Caco-2 (cell line): ENCODE measurements around the gene ATOX1. TPM values are rescaled to one million over a fixed set of nuclear protein-coding genes. Genes with fewer than 3 reads are reported as not detected.
"Not testable (repeated sequence)": the region's sequence is repeated elsewhere in the genome, so short reads cannot be mapped to it uniquely, and the experiment has no call there.

Experiments used
- BruUV-seq: library from RNA; stranded (reverse); fragments of 400-500 nt; replicated peaks from 2 replicates; lab custom pipeline; 2021; lab: Mats Ljungman, UMichigan
- CTCF ChIA-PET: fragments of 300-600 bp; sonication (Branson Sonifier 250); formaldehyde crosslinking; loops from one replicate; lab custom pipeline; 2022; ENCODE audit warnings: antibody characterized with exemption; lab: Charles Lee
- POLR2A ChIA-PET: fragments of 300-600 bp; sonication (Branson Sonifier 250); formaldehyde crosslinking; loops from one replicate; lab custom pipeline; 2022; ENCODE audit warnings: antibody characterized with exemption; lab: Charles Lee
- DNase-seq, 2 experiments: peaks; one replicate each; pipeline versions ENCODE4 v3.0.0 to v3.0.0-alpha.2; 2020 to 2022
- H3K27me3 ChIP-seq: replicated peaks from 2 replicates; pipeline ENCODE4 v1.6.0; 2011; ENCODE audit warnings: low read length; ENCODE audit not compliant: control insufficient read depth, insufficient read depth
- H3K36me3 ChIP-seq: 2 replicates; pipeline ENCODE4 v1.5.1; 2011; ENCODE audit warnings: low read length; ENCODE audit not compliant: control insufficient read depth, insufficient read depth
- H3K4me1 ChIP-seq: fragments of 250-450 bp; sonication (Bioruptor Pico); 2 replicates; pipeline ENCODE4 v1.5.1; 2020; ENCODE audit warnings: mild to moderate bottlenecking
- H3K4me3 ChIP-seq: 2 replicates; pipeline ENCODE4 v1.5.1; 2011; ENCODE audit warnings: low read depth, mild to moderate bottlenecking, control low read depth, low read length
- H3K9me3 ChIP-seq: fragments of 250-450 bp; sonication (Bioruptor Pico); 2 replicates; pipeline ENCODE4 v1.5.1; 2020; ENCODE audit warnings: mild to moderate bottlenecking, moderate library complexity
- H3K27ac Mint-ChIP-seq: one replicate; pipeline ENCODE4 v1.8.0; 2022; ENCODE audit warnings: mixed read lengths; ENCODE audit not compliant: unreplicated experiment
- H3K27me3 Mint-ChIP-seq: one replicate; pipeline ENCODE4 v1.8.0; 2022; ENCODE audit warnings: mixed read lengths; ENCODE audit not compliant: insufficient read depth, unreplicated experiment
- H3K36me3 Mint-ChIP-seq: one replicate; pipeline ENCODE4 v1.8.0; 2022; ENCODE audit warnings: mild to moderate bottlenecking, mixed read lengths; ENCODE audit not compliant: insufficient read depth, unreplicated experiment
- H3K4me1 Mint-ChIP-seq: one replicate; pipeline ENCODE4 v1.8.0; 2022; ENCODE audit warnings: low read depth, mixed read lengths; ENCODE audit not compliant: unreplicated experiment
- H3K4me3 Mint-ChIP-seq: one replicate; pipeline ENCODE4 v1.8.0; 2022; ENCODE audit warnings: mild to moderate bottlenecking, moderate library complexity, mixed read lengths; ENCODE audit not compliant: unreplicated experiment
- H3K9me3 Mint-ChIP-seq: one replicate; pipeline ENCODE4 v1.8.0; 2022; ENCODE audit warnings: mixed read lengths; ENCODE audit not compliant: unreplicated experiment
- CTCF ChIP-seq, 2 experiments: fragments of 200-600 bp in 1 of 2; IDR thresholded peaks; 1 replicate in 1 of 2; 2 replicates in 1 of 2; pipeline versions ENCODE4 v1.5.1 to v1.8.0; 2011 to 2022; ENCODE audit warnings: antibody characterized with exemption in 1 of 2, control low read depth in 1 of 2, inconsistent platforms in 1 of 2, low read depth in 1 of 2, low read length in 1 of 2, mild to moderate bottlenecking in 1 of 2, moderate library complexity in 1 of 2; ENCODE audit not compliant: insufficient read depth in 1 of 2, severe bottlenecking in 1 of 2, unreplicated experiment in 1 of 2
- intact Hi-C: fragments of 100-400 bp; cut with micrococcal nuclease; formaldehyde crosslinking; loops from one replicate; pipeline ENCODE4 v1.10.0; 2022; ENCODE audit not compliant: unreplicated experiment
- total RNA-seq: library from RNA; stranded (reverse); gene quantifications from 2 replicates; pipeline ENCODE4 v1.2.3, GENCODE V29; 2022

The ATOX1 gene
- total RNA-seq, 1 experiment from 2014 or later: 135 TPM

DNA sequence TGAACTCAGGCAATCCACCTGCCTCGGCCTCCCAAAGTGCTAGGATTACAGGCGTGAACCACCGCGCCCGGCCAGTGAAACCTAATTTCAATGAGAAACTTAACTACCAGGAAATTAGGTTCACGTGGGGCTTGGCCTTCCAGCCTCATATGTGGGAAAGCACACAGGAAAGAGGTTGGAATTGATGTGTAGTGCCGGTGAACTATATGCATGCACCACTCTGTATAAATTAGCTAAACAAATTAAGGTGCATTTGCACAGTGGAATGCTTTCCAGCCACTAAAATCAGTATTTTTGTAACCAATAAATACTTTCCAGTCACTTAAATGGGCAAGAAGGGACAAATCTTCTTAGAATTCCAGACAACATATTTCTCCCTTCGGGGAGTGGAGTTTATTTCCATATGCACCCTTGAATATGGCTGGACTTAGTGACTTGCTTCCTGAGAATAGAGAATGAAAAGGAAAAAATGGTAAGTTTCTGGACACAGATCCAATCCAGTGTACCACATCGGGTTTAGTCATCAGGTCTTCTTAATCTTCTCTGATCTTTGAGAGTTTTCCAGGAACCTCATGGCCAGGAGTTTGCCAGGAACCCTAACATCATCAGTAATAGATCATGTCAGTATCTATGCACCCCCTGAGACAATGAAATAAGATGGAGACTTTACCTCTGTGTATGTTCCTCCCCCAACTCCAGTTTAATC, 24.9 kb downstream of the ATOX1 start:
- Histone ChIP-seq H3K4me3 (no peak overlapping the region), H3K27me3 (no peaks in the 10 kb centered on the region), H3K4me1 (0 out of 2 replicates have a peak, but pooled peaks cover 6% of the 10 kb centered on the region), H3K36me3 (no peaks in the 10 kb centered on the region), H3K9me3 (peaks cover 21% of the 10 kb centered on the region)
- no peaks in the 10 kb centered on the region for H3K27me3 Mint-ChIP-seq
- no peak for DNase-seq
- intact Hi-C loops: no loop called here
- peaks cover 7% of the 10 kb centered on the region for H3K36me3 Mint-ChIP-seq
- ChIA-PET POLR2A (no interaction called here), CTCF (no interaction called here)
- no peaks in the 10 kb centered on the region for H3K4me1 Mint-ChIP-seq
- H3K27ac Mint-ChIP-seq: no peak overlapping the region
- BruUV-seq: no TSS peak
- no peak overlapping the region for H3K4me3 Mint-ChIP-seq
- TF ChIP-seq CTCF (IDR thresholded peaks at IDR 0.05; ENCODE audit: insufficient read depth in 1 of 2, low read depth in 1 of 2, low read length in 1 of 2, severe bottlenecking in 1 of 2, unreplicated experiment in 1 of 2): no peak
- no peaks in the 10 kb centered on the region for H3K9me3 Mint-ChIP-seq

DNA sequence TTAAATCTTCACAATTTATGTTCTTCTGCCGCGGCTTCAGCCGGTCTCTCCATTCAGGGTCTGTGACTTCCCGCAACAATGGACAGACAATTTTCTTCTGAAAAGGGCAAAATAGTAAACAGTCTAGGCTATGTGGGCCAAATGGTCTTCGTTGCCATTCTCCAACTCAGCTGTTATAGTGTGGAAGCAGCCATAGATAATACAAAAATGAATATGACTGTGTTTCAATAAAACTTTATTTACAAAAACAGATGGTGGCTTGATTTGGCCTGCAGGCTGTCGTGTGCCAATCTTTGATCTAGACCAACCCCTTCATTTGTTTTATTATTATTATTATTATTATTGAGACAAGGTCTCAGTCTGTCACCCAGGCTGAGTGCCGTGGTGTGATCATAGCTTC, 28.1 kb downstream of the ATOX1 start:
- Mint-ChIP-seq H3K9me3 (no peaks in the 10 kb centered on the region), H3K4me1 (no peaks in the 10 kb centered on the region), H3K36me3 (peaks cover 7% of the 10 kb centered on the region), H3K27ac (no peak overlapping the region), H3K27me3 (no peaks in the 10 kb centered on the region), H3K4me3 (no peak overlapping the region)
- Histone ChIP-seq H3K4me3 (no peak overlapping the region), H3K9me3 (peaks cover 21% of the 10 kb centered on the region), H3K27me3 (no peaks in the 10 kb centered on the region), H3K36me3 (no peaks in the 10 kb centered on the region), H3K4me1 (0 out of 2 replicates have a peak, but pooled peaks cover 6% of the 10 kb centered on the region)
- TF ChIP-seq CTCF (IDR thresholded peaks at IDR 0.05; ENCODE audit: insufficient read depth in 1 of 2, low read depth in 1 of 2, low read length in 1 of 2, severe bottlenecking in 1 of 2, unreplicated experiment in 1 of 2): no peak
- intact Hi-C loops: no loop called here
- CTCF ChIA-PET: no interaction called here
- no peak for DNase-seq
- POLR2A ChIA-PET: no interaction called here
- BruUV-seq: no TSS peak

DNA sequence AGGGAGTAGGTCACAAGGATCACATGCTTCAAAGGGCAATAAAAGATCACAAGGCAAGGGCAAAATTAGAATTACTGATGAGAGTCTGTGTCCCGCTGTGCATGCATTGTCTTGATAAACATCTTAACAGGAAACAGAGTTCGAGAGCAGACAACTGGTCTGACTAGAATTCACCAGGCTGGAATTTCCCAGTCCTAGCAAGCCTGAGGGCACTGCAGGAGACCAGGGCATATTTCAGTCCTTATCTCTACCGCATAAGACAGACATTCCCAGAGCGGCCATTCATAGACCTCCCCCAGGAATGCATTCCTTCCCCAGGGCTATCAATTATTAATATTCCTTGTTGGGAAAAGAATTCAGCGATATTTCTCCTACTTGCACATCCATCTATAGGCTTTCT, 28.8 kb downstream of the ATOX1 start:
- H3K27ac Mint-ChIP-seq, H3K4me3 ChIP-seq, POLR2A ChIA-PET, intact Hi-C loops, H3K36me3 ChIP-seq, H3K27me3 Mint-ChIP-seq, CTCF ChIA-PET, BruUV-seq, H3K36me3 Mint-ChIP-seq, H3K4me3 Mint-ChIP-seq, H3K9me3 Mint-ChIP-seq, H3K4me1 ChIP-seq, H3K4me1 Mint-ChIP-seq, H3K27me3 ChIP-seq: not testable (repeated sequence)
- DNase-seq: peak; percentile 47 to 61
- peaks cover 21% of the 10 kb centered on the region for H3K9me3 ChIP-seq
